ENCODE results near the gene PIN1. TPM values are rescaled to one million over a fixed set of nuclear protein-coding genes. Genes with fewer than 3 reads are reported as not detected.

The PIN1 gene
- total and polyA plus RNA-seq, 2 of the 8 experiments (the other 6 are each of a cell fraction or from before 2014, with no cell fraction given) = 78.3 to 90.8 TPM

- no peak for TF ChIP-seq CTCF (IDR thresholded peaks at IDR 0.05; ENCODE audit: control extremely low read depth in 1 of 3, insufficient read depth in 1 of 3, low read depth in 1 of 3, low read length in 3 of 3)
- no peak for TF ChIP-seq RXRA (IDR thresholded peaks at IDR 0.05; ENCODE audit: insufficient read depth, low read depth, low read length)
- TF ChIP-seq TAF7 (optimal IDR thresholded peaks at IDR 0.05; ENCODE audit: borderline replicate concordance, low read depth, low read length) = no peak
- TF ChIP-seq TCF12 (IDR thresholded peaks at IDR 0.05; ENCODE audit: low read depth, low read length) = no peak
- peak; percentile 99 for TF ChIP-seq PHF8 (conservative IDR thresholded peaks at IDR 0.05; ENCODE audit: low read depth, low read length)
- TF ChIP-seq EZH2 (IDR thresholded peaks at IDR 0.05; ENCODE audit: low read depth, low read length, severe bottlenecking) = no peak
- peak; percentile 42 for TF ChIP-seq MAX (IDR thresholded peaks at IDR 0.05)
- no peak for TF ChIP-seq HDAC6 (IDR thresholded peaks at IDR 0.05; ENCODE audit: low read depth, low read length)
- TF ChIP-seq BCL11A (IDR thresholded peaks at IDR 0.05; ENCODE audit: low read depth in 2 of 2, low read length in 2 of 2) = no peak
- 0 out of 2 replicates have a peak, but pooled peaks have one; percentile 0 for TF ChIP-seq FOSL1 (IDR thresholded peaks at IDR 0.05; ENCODE audit: insufficient read depth, low read depth, low read length)
- no peak for TF ChIP-seq SP1 (IDR thresholded peaks at IDR 0.05; ENCODE audit: low read depth, low read length)
- TF ChIP-seq GABPA (IDR thresholded peaks at IDR 0.05; ENCODE audit: borderline replicate concordance, insufficient read depth, low read length) = peak; percentile 91
- no peak for TF ChIP-seq GTF2F1 (IDR thresholded peaks at IDR 0.05; ENCODE audit: borderline replicate concordance, low read depth, low read length)
- peak; percentile 78; the same call in 1 of the 2 replicates for TF ChIP-seq TAF1 (IDR thresholded peaks at IDR 0.05; ENCODE audit: low read depth, low read length)
- TF ChIP-seq CBX8 (IDR thresholded peaks at IDR 0.05; ENCODE audit: borderline replicate concordance, low read depth, low read length) = no peak
- TF ChIP-seq RAD21 (IDR thresholded peaks at IDR 0.05 in 1 of 2, conservative IDR thresholded peaks at IDR 0.05 in 1 of 2; ENCODE audit: low read depth in 2 of 2, low read length in 2 of 2) = no peak
- no peak for TF ChIP-seq BRCA1 (IDR thresholded peaks at IDR 0.05; ENCODE audit: low read depth, low read length)
- TF ChIP-seq EP300 (IDR thresholded peaks at IDR 0.05; ENCODE audit: borderline replicate concordance in 1 of 2, low read depth in 2 of 2, low read length in 2 of 2) = no peak
- TF ChIP-seq CREB1 (IDR thresholded peaks at IDR 0.05) = peak; percentile 76
- TF ChIP-seq SAP30 (IDR thresholded peaks at IDR 0.05; ENCODE audit: insufficient read depth, insufficient replicate concordance, low read length) = no peak
Observed at GRCh38 chr19:9818734-9819595, 16.2 kb upstream of the PIN1 start, which contains the start of gene FBXL12 (continued).
